Measurements from ENCODE around the gene CLEC2A. TPM values are rescaled to one million over a fixed set of nuclear protein-coding genes. Genes with fewer than 3 reads are reported as not detected.

Gene CLEC2A
- polyA plus RNA-seq, 3 donors, result not detected

DNA sequence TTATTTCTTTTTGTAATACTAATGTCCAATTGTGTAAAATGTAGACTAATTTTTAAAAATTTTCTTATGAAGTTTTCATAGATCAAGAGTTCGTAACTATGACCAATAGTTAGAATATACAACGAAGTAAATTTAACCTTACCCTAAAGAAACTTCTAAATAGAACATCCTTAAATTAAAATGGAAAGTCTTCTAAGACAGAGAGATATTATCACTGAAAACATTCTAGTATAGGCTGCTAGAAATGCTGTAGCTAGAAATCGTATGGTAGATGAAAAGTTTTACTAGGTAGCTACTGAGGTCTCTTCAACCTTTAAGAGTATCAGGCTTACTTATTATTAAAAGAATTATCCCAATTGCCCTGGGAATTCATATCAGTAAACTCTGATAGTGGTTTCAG lies 925 bp downstream of the CLEC2A start:
- intact Hi-C loops (cut with micrococcal nuclease), result loop anchor here in 1 of 2 donors (5.0 kb wide), 1 partner anchor 179 kb away; no protein-coding TSS in a partner anchor
- no peak for DNase-seq
- no peak overlapping the region for H3K4me2 ChIP-seq (replicated peaks; ENCODE audit: extremely low read depth, low read length, poor library complexity, severe bottlenecking)
- H3K36me3 ChIP-seq (replicated peaks in 1 of 2; ENCODE audit: control insufficient read depth in 1 of 2, insufficient read depth in 2 of 2, low read length in 2 of 2), result no peaks in the 10 kb centered on the region
- no peaks in the 10 kb centered on the region for H3K27me3 ChIP-seq (ENCODE audit: control insufficient read depth in 2 of 2, insufficient read depth in 2 of 2, low read length in 2 of 2)
- no CpG with 5 or more reads among the region's 3 CpGs for WGBS (ENCODE audit: insufficient coverage)
- H3K27ac Mint-ChIP-seq, result no peak overlapping the region
- peaks cover 15% of the 10 kb centered on the region for H3K4me1 Mint-ChIP-seq
- TF ChIP-seq, protein P1, sequence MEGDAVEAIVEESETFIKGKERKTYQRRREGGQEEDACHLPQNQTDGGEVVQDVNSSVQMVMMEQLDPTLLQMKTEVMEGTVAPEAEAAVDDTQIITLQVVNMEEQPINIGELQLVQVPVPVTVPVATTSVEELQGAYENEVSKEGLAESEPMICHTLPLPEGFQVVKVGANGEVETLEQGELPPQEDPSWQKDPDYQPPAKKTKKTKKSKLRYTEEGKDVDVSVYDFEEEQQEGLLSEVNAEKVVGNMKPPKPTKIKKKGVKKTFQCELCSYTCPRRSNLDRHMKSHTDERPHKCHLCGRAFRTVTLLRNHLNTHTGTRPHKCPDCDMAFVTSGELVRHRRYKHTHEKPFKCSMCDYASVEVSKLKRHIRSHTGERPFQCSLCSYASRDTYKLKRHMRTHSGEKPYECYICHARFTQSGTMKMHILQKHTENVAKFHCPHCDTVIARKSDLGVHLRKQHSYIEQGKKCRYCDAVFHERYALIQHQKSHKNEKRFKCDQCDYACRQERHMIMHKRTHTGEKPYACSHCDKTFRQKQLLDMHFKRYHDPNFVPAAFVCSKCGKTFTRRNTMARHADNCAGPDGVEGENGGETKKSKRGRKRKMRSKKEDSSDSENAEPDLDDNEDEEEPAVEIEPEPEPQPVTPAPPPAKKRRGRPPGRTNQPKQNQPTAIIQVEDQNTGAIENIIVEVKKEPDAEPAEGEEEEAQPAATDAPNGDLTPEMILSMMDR (IDR thresholded peaks at IDR 0.05), result no peak
- H3K9me3 ChIP-seq (replicated peaks in 1 of 2; ENCODE audit: control insufficient read depth in 1 of 2, insufficient read depth in 1 of 2, low read length in 2 of 2), result no peaks in the 10 kb centered on the region
- no peak overlapping the region for H3K9ac ChIP-seq (ENCODE audit: insufficient read depth, low read length, poor library complexity, severe bottlenecking)
- no peak overlapping the region for H3K27ac ChIP-seq (ENCODE audit: low read depth in 1 of 2, low read length in 2 of 2)
- no peak overlapping the region for H3K4me3 Mint-ChIP-seq
- H4K20me1 ChIP-seq (ENCODE audit: insufficient read depth, low read length), result no peaks in the 10 kb centered on the region
- no peak overlapping the region for H3K4me3 ChIP-seq (replicated peaks in 1 of 3; ENCODE audit: low read depth in 2 of 3, low read length in 3 of 3)
- peaks cover 0 to 9% of the 10 kb centered on the region in 2 donors for H3K4me1 ChIP-seq (ENCODE audit: control insufficient read depth in 1 of 2, insufficient read depth in 2 of 2, low read length in 2 of 2)
- H2AFZ ChIP-seq (ENCODE audit: insufficient read depth, low read depth, low read length, poor library complexity, severe bottlenecking), result no peak overlapping the region
- H3K79me2 ChIP-seq (ENCODE audit: insufficient read depth, low read length), result no peaks in the 10 kb centered on the region
- peaks cover 0 to 11% of the 10 kb centered on the region in 2 donors for H3K36me3 Mint-ChIP-seq
- H3K27me3 Mint-ChIP-seq (ENCODE audit: low read depth in 3 of 3), result peaks cover 0 to 4% (median 0%) of the 10 kb centered on the region in 3 donors
- no peaks in the 10 kb centered on the region for H3K9me3 Mint-ChIP-seq

- Histone ChIP-seq H3K27ac (ENCODE audit: low read depth in 1 of 2, low read length in 2 of 2) (no peak overlapping the region), H3K9ac (ENCODE audit: insufficient read depth, low read length, poor library complexity, severe bottlenecking) (no peak overlapping the region), H4K20me1 (ENCODE audit: insufficient read depth, low read length) (no peaks in the 10 kb centered on the region), H2AFZ (ENCODE audit: insufficient read depth, low read depth, low read length, poor library complexity, severe bottlenecking) (no peak overlapping the region), H3K9me3 (replicated peaks in 1 of 2; ENCODE audit: control insufficient read depth in 1 of 2, insufficient read depth in 1 of 2, low read length in 2 of 2) (no peaks in the 10 kb centered on the region), H3K4me3 (replicated peaks in 1 of 3; ENCODE audit: low read depth in 2 of 3, low read length in 3 of 3) (no peak overlapping the region), H3K4me1 (ENCODE audit: control insufficient read depth in 1 of 2, insufficient read depth in 2 of 2, low read length in 2 of 2) (peaks cover 0 to 8% of the 10 kb centered on the region in 2 donors), H3K27me3 (ENCODE audit: control insufficient read depth in 2 of 2, insufficient read depth in 2 of 2, low read length in 2 of 2) (no peaks in the 10 kb centered on the region), H3K4me2 (replicated peaks; ENCODE audit: extremely low read depth, low read length, poor library complexity, severe bottlenecking) (no peak overlapping the region), H3K36me3 (replicated peaks in 1 of 2; ENCODE audit: control insufficient read depth in 1 of 2, insufficient read depth in 2 of 2, low read length in 2 of 2) (no peaks in the 10 kb centered on the region), H3K79me2 (ENCODE audit: insufficient read depth, low read length) (no peaks in the 10 kb centered on the region)
- no peak for DNase-seq
- H3K36me3 Mint-ChIP-seq, result no peaks in the 10 kb centered on the region
- H3K27ac Mint-ChIP-seq, result no peak overlapping the region
- H3K4me3 Mint-ChIP-seq, result no peak overlapping the region
- peaks cover 0 to 3% (median 0%) of the 10 kb centered on the region in 7 donors for H3K9me3 Mint-ChIP-seq
- peaks cover 16% of the 10 kb centered on the region for H3K4me1 Mint-ChIP-seq
- TF ChIP-seq, protein P1 (IDR thresholded peaks at IDR 0.05), result no peak
- no CpG with 5 or more reads among the region's 3 CpGs for WGBS (ENCODE audit: insufficient coverage)
- intact Hi-C loops (cut with micrococcal nuclease), result loop anchor here (5.0 to 10.0 kb wide), 3 partner anchors 111 to 184 kb away; no protein-coding TSS in a partner anchor
- H3K27me3 Mint-ChIP-seq (ENCODE audit: low read depth in 3 of 3), result peaks cover 0 to 1% (median 0%) of the 10 kb centered on the region in 3 donors
These were observed 3.6 kb downstream of the CLEC2A start for GRCh38 chr12:9928607-9929006.
